Mesothelial cell of epicardium (in vitro differentiated cells): ENCODE results near the gene ALK. TPM values are rescaled to one million over a fixed set of nuclear protein-coding genes. Genes with fewer than 3 reads are reported as not detected.

Experiments used
- DNase-seq, 2 experiments: peaks; one replicate each; pipeline ENCODE4 v3.0.0; 2021; ENCODE audit warnings: low spot score in 2 of 2; ENCODE audit not compliant: unreplicated experiment in 2 of 2
- H3K27ac Mint-ChIP-seq: 2 replicates; pipeline ENCODE4 v1.8.0; 2021; ENCODE audit warnings: mixed read lengths
- H3K27me3 Mint-ChIP-seq: 2 replicates; pipeline ENCODE4 v1.8.0; 2021; ENCODE audit warnings: low read depth, mixed read lengths
- H3K36me3 Mint-ChIP-seq: 2 replicates; pipeline ENCODE4 v1.8.0; 2021; ENCODE audit warnings: mixed read lengths
- H3K4me1 Mint-ChIP-seq: 2 replicates; pipeline ENCODE4 v1.8.0; 2021; ENCODE audit warnings: mixed read lengths
- H3K4me3 Mint-ChIP-seq: 2 replicates; pipeline ENCODE4 v1.8.0; 2021; ENCODE audit warnings: mild to moderate bottlenecking, moderate library complexity, mixed read lengths
- H3K9me3 Mint-ChIP-seq: 2 replicates; pipeline ENCODE4 v1.8.0; 2021; ENCODE audit warnings: mixed read lengths
- total RNA-seq: library from RNA; stranded (reverse); gene quantifications from 3 replicates; pipeline ENCODE4 v1.2.1, GENCODE V29; 2021
- TF ChIP-seq, protein P1 (sequence below): fragments of 200-600 bp; sonication (generic); IDR thresholded peaks from one replicate; pipeline ENCODE4 v1.5.0; 2021; ENCODE audit warnings: antibody characterized with exemption; ENCODE audit not compliant: unreplicated experiment

The ALK gene
- total RNA-seq, 1 donor from 2014 or later: 0.13 TPM

GRCh38 chr2:29361231-29361630 is 560.2 kb downstream of the ALK start:
- Mint-ChIP-seq H3K27ac (no peak overlapping the region), H3K4me1 (no peaks in the 10 kb centered on the region), H3K27me3 (peaks cover 30% of the 10 kb centered on the region), H3K9me3 (no peaks in the 10 kb centered on the region), H3K36me3 (no peaks in the 10 kb centered on the region), H3K4me3 (no peak overlapping the region)
- no peak for DNase-seq
- TF ChIP-seq, protein P1, sequence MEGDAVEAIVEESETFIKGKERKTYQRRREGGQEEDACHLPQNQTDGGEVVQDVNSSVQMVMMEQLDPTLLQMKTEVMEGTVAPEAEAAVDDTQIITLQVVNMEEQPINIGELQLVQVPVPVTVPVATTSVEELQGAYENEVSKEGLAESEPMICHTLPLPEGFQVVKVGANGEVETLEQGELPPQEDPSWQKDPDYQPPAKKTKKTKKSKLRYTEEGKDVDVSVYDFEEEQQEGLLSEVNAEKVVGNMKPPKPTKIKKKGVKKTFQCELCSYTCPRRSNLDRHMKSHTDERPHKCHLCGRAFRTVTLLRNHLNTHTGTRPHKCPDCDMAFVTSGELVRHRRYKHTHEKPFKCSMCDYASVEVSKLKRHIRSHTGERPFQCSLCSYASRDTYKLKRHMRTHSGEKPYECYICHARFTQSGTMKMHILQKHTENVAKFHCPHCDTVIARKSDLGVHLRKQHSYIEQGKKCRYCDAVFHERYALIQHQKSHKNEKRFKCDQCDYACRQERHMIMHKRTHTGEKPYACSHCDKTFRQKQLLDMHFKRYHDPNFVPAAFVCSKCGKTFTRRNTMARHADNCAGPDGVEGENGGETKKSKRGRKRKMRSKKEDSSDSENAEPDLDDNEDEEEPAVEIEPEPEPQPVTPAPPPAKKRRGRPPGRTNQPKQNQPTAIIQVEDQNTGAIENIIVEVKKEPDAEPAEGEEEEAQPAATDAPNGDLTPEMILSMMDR: no peak

GRCh38 chr2:29360016-29360784 is 561.2 kb downstream of the ALK start:
- Mint-ChIP-seq H3K36me3 (no peaks in the 10 kb centered on the region), H3K27ac (no peak overlapping the region), H3K4me3 (no peak overlapping the region), H3K9me3 (no peaks in the 10 kb centered on the region), H3K4me1 (no peaks in the 10 kb centered on the region), H3K27me3 (peaks cover 30% of the 10 kb centered on the region)
- TF ChIP-seq, protein P1: no peak
- no peak for DNase-seq

DNA sequence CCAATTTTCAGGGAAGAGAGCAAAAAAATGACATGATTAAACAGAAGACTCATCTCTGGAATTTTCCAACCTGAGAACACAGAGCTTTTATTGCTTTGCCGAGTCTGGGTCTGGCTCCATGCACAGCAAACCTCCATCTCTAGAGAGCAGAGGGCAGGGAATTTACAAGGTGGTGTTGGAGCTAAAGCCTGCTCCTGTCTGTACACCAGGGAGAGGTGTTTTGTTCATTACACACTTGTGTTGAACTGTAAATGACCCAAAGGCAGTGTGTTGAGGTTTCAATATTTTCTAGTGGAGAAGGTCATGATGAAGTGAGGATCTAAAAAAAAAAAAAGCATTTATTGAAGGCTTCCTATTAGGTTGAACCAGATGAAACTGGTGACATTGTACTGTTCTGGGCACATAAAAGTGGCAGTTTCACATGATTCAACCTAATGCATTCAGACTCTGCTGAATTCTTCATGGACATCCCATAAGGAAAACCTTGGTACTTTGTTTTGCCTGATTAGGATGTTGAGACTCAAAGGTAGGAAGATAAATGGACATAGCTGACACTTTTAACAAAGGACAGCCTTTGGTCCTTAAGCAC is 567.9 kb downstream of the ALK start:
- TF ChIP-seq, protein P1: no peak
- Mint-ChIP-seq H3K4me3 (no peak overlapping the region), H3K4me1 (no peaks in the 10 kb centered on the region), H3K27me3 (peaks cover 15% of the 10 kb centered on the region), H3K27ac (no peak overlapping the region), H3K9me3 (no peaks in the 10 kb centered on the region), H3K36me3 (no peaks in the 10 kb centered on the region)
- DNase-seq: no peak

DNA sequence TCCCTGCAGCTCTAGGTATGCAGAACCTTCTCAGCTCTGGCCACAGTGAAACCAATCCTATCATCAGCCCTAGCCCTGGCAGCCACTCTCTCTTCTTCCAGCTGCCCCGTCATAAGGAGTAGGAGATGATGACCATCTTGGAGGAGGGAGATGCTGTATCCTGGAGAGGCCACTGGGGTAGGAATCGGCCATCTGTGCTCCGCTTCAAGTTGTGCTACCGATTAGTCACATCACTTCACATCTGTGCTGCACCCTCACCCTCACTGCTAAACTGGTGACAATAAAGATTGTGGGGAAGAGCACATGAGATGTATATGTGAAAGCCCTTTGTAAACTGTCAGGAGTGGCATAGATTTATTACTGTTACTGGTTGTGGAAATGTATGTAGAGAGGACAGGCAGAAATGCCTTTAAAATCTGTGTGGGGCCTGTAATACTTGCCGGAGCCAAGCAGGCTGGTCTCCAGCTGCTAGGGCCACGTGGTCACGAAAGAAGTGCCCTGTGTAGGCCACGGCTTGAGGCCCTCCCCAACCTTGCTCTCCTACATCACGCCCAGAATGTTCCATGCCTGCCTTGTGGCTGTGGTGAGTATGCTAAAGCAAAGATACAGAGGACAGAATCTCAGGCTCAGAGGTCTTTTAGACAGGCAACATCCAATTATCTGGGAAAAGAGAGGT is 569.3 kb downstream of the ALK start:
- Mint-ChIP-seq H3K36me3 (no peaks in the 10 kb centered on the region), H3K4me3 (no peak overlapping the region), H3K4me1 (no peaks in the 10 kb centered on the region), H3K27me3 (peaks cover 28% of the 10 kb centered on the region), H3K9me3 (no peaks in the 10 kb centered on the region), H3K27ac (no peak overlapping the region)
- no peak for DNase-seq
- TF ChIP-seq, protein P1: no peak

DNA sequence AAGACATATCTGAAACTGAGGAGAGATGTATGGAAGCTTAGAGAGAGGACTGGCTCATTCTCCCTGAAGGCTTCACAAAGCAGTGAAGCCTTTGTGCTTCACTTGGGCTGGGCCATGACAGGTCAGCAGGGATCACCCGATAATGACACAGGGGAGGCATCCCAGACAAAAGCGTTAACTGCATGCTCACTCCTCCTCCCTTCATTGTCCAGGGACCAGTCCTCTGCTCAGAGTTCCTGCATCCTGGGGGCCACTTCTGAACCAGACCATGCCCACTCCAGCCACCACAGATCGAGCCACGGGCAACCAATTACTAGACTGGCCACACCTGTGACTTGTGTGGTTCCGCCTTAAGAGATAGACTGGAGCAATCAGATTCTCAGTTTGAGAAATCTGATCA is 570.1 kb downstream of the ALK start:
- H3K36me3 Mint-ChIP-seq: no peaks in the 10 kb centered on the region
- H3K27me3 Mint-ChIP-seq: peaks cover 34% of the 10 kb centered on the region
- no peak for DNase-seq
- no peaks in the 10 kb centered on the region for H3K9me3 Mint-ChIP-seq
- H3K27ac Mint-ChIP-seq: no peak overlapping the region
- no peak overlapping the region for H3K4me3 Mint-ChIP-seq
- H3K4me1 Mint-ChIP-seq: no peaks in the 10 kb centered on the region
- TF ChIP-seq, protein P1: no peak
